Stimulated activated CD8-positive, alpha-beta memory T cell treated with anti-CD3 and anti-CD28 coated beads, Interleukin-12 subunit alpha, Interleukin-12 subunit beta, amount 100 ng/mL, for 4 hours (primary cell): Measurements from ENCODE around the gene BTBD10.

Experiments used
- DNase-seq: peaks from one replicate; pipeline ENCODE4 v3.0.0-alpha.2; 2020; ENCODE audit warnings: low read depth

BTBD10 gene

GRCh38 chr11:13339195-13340153, 123.5 kb downstream of the BTBD10 start:
- no peak for DNase-seq

DNA sequence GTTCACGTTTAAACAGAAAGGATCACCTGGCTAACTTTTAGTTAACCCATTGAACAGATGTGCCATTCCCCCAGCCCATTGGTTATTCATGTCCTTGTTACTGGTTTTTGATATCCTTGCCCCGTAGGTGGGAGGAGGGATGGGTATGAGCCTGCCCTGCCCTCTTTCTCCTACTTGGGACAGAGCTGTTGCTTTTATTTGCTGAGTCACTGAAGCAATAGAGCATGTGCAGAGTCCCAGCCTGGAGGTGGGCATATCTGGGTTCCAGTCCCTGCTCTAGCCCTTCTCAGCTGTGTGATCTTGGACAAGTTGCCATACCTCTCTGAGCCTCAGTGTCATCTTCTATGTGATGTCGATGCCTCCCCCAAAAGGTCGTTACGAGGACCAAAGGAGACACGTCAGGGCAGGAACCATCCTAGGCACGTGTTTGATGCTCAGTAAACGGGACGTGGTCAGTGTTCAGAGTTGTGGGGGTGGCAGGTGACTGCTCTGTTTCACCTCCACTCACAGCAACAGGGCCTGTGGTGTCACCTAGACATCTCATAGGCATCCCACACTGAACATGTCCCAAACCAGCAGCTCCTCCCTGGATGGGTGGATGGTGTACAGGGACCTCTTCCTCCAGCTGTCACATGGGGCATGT, 124.5 kb downstream of the BTBD10 start:
- no peak for DNase-seq

- no peak for DNase-seq
Observed at GRCh38 chr11:13338019-13338426, 125.0 kb downstream of the BTBD10 start.
